Gastrocnemius medialis (tissue), 4 donors: ENCODE results near the gene DENR.

ENCODE experiments used
- CTCF ChIP-seq, 5 experiments: fragments of 450-650 bp in 3 of 5; fragments of 200-600 bp in 2 of 5; sonication (generic) in 2 of 5; IDR thresholded peaks in 4 of 5; conservative IDR thresholded peaks in 1 of 5; 1 replicate in 4 of 5; 2 replicates in 1 of 5; pipeline ENCODE4 v1.5.1; 2016 to 2019; ENCODE audit warnings: antibody characterized with exemption in 5 of 5, mild to moderate bottlenecking in 3 of 5, moderate library complexity in 3 of 5
- POLR2A ChIP-seq, 2 donors: fragments of 450-650 bp; IDR thresholded peaks; one replicate each; pipeline ENCODE4 v1.6.1; 2017; ENCODE audit warnings: antibody characterized with exemption in 2 of 2, mild to moderate bottlenecking in 2 of 2, moderate library complexity in 2 of 2

- no peak for TF ChIP-seq CTCF (IDR thresholded peaks at IDR 0.05 in 4 of 5, conservative IDR thresholded peaks at IDR 0.05 in 1 of 5)
- no peak for TF ChIP-seq POLR2A (IDR thresholded peaks at IDR 0.05)
Measured at GRCh38 chr12:122732611-122733010, 20.0 kb upstream of the DENR start.
